ENCODE measurements around the gene CYTH3. TPM values are rescaled to one million over a fixed set of nuclear protein-coding genes. Genes with fewer than 3 reads are reported as not detected.

Gene CYTH3
- total RNA-seq, 2 donors from 2014 or later, result 12.3 to 37.7 TPM

DNA sequence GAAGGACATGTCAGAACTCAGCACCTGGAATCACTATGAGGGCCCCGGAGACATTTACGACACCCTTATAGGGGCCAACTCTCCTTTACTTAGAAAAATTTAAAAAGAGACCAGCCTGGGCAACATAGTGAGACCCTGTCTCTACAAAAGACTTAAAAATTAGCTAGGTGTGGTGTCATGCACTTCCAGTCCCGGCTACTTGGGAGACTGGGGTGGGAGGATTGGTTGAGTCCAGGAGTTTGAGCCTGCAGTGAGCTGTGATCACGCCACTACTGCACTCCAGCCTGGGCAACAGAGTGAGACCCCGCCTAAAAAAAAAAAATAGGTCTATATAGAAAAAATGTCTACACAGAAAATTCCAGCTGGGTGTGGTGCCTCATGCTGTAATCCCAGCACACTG is 7.5 kb upstream of the CYTH3 start:
- DNase-seq (ENCODE audit: low spot score), result no peak
- intact Hi-C loops (cut with DNase I), result no loop called here
- H3K9me3 ChIP-seq, result no peaks in the 10 kb centered on the region

DNA sequence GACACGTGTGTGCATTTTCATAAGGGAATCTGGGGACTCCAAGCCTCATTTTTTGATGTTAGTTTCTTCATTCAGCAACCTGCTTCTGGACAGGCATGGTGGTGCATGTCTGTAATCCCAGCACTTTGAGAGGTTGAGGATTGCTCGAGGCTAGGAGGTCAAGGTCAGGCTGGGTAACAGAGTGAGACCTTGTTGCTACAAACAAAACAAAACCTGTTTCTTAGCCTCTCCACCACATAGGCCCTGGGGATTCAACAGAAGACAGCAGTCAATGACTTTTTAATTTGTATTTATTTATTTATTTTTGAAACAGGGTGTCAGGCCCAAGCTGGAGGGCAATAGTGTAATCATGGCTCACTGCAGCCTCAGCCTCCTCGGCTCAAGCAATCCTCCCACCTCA is 6.9 kb upstream of the CYTH3 start:
- H3K4me3 ChIP-seq, result no peak overlapping the region
- no peaks in the 10 kb centered on the region for H3K4me1 ChIP-seq (replicated peaks)
- no peak overlapping the region for H3K27ac ChIP-seq
- WGBS, result 77% methylated on average over 3 of the region's 3 CpGs
- TF ChIP-seq POLR2AphosphoS5 (IDR thresholded peaks at IDR 0.05) (no peak), POLR2A (IDR thresholded peaks at IDR 0.05) (no peak)
- TF ChIP-seq, protein P1, sequence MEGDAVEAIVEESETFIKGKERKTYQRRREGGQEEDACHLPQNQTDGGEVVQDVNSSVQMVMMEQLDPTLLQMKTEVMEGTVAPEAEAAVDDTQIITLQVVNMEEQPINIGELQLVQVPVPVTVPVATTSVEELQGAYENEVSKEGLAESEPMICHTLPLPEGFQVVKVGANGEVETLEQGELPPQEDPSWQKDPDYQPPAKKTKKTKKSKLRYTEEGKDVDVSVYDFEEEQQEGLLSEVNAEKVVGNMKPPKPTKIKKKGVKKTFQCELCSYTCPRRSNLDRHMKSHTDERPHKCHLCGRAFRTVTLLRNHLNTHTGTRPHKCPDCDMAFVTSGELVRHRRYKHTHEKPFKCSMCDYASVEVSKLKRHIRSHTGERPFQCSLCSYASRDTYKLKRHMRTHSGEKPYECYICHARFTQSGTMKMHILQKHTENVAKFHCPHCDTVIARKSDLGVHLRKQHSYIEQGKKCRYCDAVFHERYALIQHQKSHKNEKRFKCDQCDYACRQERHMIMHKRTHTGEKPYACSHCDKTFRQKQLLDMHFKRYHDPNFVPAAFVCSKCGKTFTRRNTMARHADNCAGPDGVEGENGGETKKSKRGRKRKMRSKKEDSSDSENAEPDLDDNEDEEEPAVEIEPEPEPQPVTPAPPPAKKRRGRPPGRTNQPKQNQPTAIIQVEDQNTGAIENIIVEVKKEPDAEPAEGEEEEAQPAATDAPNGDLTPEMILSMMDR (IDR thresholded peaks at IDR 0.05), result no peak
- no peaks in the 10 kb centered on the region for H3K36me3 ChIP-seq
- intact Hi-C loops (cut with DNase I), result no loop called here
- H3K9me3 ChIP-seq, result no peaks in the 10 kb centered on the region
- no peaks in the 10 kb centered on the region for H3K27me3 ChIP-seq (replicated peaks; ENCODE audit: insufficient read depth)
- DNase-seq (ENCODE audit: low spot score), result no peak

More for the DNA sequence above, 7.5 kb upstream of the CYTH3 start:
- 88% methylated on average over 5 of the region's 5 CpGs for WGBS
- H3K27ac ChIP-seq, result no peak overlapping the region
- H3K27me3 ChIP-seq (replicated peaks; ENCODE audit: insufficient read depth), result no peaks in the 10 kb centered on the region
- H3K4me3 ChIP-seq, result no peak overlapping the region
- TF ChIP-seq POLR2A (IDR thresholded peaks at IDR 0.05) (no peak), POLR2AphosphoS5 (IDR thresholded peaks at IDR 0.05) (no peak)
- TF ChIP-seq, protein P1 (IDR thresholded peaks at IDR 0.05), result no peak
- H3K36me3 ChIP-seq, result no peaks in the 10 kb centered on the region
- no peaks in the 10 kb centered on the region for H3K4me1 ChIP-seq (replicated peaks)

DNA sequence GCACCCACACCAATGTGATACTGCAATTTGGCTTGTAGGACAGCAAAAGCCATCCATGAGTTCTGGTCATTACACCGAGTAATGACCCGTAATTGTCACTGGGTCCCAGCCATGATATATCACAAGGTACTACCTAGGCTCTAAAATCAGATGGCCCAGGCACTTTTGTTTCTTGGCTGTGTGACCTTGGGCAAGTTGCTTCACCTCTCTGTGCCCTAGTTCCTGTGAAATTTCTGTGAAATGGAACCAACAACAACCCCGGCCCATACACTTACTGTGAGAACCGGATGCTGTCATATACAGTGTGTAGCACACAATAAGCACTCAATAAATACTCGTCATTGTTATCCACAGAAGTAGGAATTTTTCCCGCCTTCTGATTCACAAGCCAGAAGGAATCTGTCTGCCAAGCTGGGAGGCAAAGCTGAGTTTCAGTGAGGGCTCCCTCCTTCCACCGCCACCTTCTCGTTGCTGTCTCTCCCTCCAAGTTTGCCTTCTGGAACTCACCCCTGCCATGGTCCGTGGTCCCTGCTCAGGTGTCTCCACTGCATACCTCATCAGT is 6.4 kb upstream of the CYTH3 start:
- Histone ChIP-seq H3K4me3 (no peak overlapping the region), H3K36me3 (no peaks in the 10 kb centered on the region), H3K9me3 (no peaks in the 10 kb centered on the region), H3K4me1 (replicated peaks) (no peaks in the 10 kb centered on the region), H3K27me3 (replicated peaks; ENCODE audit: insufficient read depth) (no peaks in the 10 kb centered on the region), H3K27ac (no peak overlapping the region)
- intact Hi-C loops (cut with DNase I), result no loop called here
- TF ChIP-seq, protein P1 (IDR thresholded peaks at IDR 0.05), result no peak
- TF ChIP-seq POLR2A (IDR thresholded peaks at IDR 0.05), result no peak
- no peak for TF ChIP-seq POLR2AphosphoS5 (IDR thresholded peaks at IDR 0.05)
- DNase-seq (ENCODE audit: low spot score), result no peak
- 96% methylated on average over 9 of the region's 9 CpGs for WGBS

DNA sequence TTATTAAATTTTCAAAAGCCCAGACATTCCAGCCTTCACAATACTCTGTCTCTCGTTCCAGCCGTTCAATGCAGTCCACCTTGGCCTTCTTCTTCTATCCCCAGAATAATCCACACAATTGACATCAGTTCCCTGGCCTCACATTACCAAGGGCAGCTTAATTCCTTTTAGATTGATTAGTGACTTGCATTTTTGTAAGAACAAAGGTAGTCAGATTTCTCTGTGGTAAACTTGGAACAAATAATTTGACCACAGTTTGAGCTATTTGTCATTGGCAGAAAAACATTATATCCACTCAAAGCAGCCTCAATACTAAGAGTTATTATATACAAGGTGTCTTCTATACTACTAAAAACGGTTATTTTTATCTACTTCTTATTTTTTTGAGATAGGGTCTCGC is 5.1 kb upstream of the CYTH3 start:
- DNase-seq (ENCODE audit: low spot score), result no peak
- Histone ChIP-seq H3K4me1 (replicated peaks) (peaks cover 7% of the 10 kb centered on the region), H3K4me3 (no peak overlapping the region), H3K27ac (no peak overlapping the region), H3K9me3 (no peaks in the 10 kb centered on the region), H3K27me3 (replicated peaks; ENCODE audit: insufficient read depth) (no peaks in the 10 kb centered on the region), H3K36me3 (no peaks in the 10 kb centered on the region)
- TF ChIP-seq, protein P1 (IDR thresholded peaks at IDR 0.05), result no peak
- TF ChIP-seq POLR2A (IDR thresholded peaks at IDR 0.05) (no peak), POLR2AphosphoS5 (IDR thresholded peaks at IDR 0.05) (no peak)
- intact Hi-C loops (cut with DNase I), result no loop called here
- WGBS, result 87% methylated on average over 4 of the region's 4 CpGs

DNA sequence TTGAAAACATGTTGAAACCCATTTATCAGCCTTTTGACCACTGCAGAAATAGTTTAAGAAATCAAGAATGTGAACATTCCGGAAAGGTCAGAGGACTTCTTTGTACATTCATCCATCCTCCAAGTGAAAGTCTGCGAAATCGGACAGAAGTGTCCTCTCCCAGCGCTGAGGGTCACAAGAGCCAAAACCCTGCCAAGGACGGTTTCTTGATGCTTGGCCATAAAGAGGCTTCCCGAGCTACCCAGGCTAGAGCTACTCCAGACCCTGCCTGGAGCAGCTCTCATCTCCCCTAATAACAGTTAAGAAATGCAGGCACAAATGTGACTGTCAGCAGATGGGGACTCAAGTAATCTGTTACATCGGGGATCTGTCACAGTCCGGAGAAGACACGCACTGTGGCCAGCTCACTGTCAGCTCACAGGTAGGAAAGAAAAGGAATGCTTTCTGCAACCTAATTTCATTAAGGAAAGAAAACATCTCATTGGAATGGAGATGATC is 4.5 kb upstream of the CYTH3 start:
- H3K9me3 ChIP-seq, result no peaks in the 10 kb centered on the region
- no peak for DNase-seq (ENCODE audit: low spot score)
- H3K27me3 ChIP-seq (replicated peaks; ENCODE audit: insufficient read depth), result no peaks in the 10 kb centered on the region
- no peak overlapping the region for H3K27ac ChIP-seq
- intact Hi-C loops (cut with DNase I), result no loop called here
- WGBS, result 75% methylated on average over 9 of the region's 9 CpGs
- no peaks in the 10 kb centered on the region for H3K36me3 ChIP-seq
- H3K4me1 ChIP-seq (replicated peaks), result peaks cover 7% of the 10 kb centered on the region
- no peak overlapping the region for H3K4me3 ChIP-seq
- no peak for TF ChIP-seq POLR2A (IDR thresholded peaks at IDR 0.05)
- no peak for TF ChIP-seq POLR2AphosphoS5 (IDR thresholded peaks at IDR 0.05)
- TF ChIP-seq, protein P1 (IDR thresholded peaks at IDR 0.05), result no peak

Data from prostate gland (tissue), 2 donors.